GM10266 (cell line): ENCODE measurements around the gene CAP1.

Source experiments
- DNase-seq: peaks from one replicate; pipeline ENCODE4 v3.0.0; 2012; ENCODE audit errors: extremely low spot score
- CTCF ChIP-seq: IDR thresholded peaks from 2 replicates; pipeline ENCODE4 v1.5.1; 2012; ENCODE audit warnings: mild to moderate bottlenecking, low read depth; ENCODE audit not compliant: control insufficient read depth, insufficient read depth; ENCODE audit errors: missing control alignments

The CAP1 gene

DNA sequence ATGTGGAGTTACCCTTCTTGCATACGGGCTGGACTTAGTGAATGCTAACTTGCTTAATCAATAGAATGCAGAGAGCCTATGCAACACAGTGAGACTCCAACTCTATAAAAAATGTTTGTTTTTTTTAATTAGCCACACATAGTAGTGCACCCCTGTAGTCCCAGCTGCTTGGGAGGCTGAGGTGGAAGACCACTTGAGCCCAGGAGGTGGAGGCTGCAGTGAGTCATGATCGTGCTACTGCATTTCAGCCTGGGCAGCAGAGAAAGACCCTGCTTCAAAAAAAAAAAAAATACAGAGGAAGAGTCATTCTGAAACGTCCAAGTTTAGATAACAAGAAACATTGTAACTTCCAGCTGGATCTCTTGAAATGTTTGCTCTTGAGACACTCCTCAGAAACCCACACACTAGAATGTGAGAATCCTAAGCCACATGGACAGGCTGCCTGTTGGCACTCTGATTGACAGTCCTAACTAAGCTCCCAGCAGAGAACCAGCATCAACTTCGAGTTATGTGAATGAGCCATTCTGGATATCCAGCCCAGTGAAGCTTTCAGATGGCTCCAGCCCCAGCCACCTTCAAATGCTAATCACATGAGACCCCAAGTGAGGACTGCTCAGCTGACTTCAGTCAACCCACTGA is 20.0 kb upstream of the CAP1 start:
- no peak for TF ChIP-seq CTCF

GRCh38 chr1:40023379-40023944 is 17.1 kb upstream of the CAP1 start:
- TF ChIP-seq CTCF, result no peak
- DNase-seq, result no peak

More for the DNA sequence above, 20.0 kb upstream of the CAP1 start:
- DNase-seq, result no peak

- TF ChIP-seq CTCF, result no peak
- no peak for DNase-seq
Observed at GRCh38 chr1:40024671-40025070, 15.9 kb upstream of the CAP1 start.

DNA sequence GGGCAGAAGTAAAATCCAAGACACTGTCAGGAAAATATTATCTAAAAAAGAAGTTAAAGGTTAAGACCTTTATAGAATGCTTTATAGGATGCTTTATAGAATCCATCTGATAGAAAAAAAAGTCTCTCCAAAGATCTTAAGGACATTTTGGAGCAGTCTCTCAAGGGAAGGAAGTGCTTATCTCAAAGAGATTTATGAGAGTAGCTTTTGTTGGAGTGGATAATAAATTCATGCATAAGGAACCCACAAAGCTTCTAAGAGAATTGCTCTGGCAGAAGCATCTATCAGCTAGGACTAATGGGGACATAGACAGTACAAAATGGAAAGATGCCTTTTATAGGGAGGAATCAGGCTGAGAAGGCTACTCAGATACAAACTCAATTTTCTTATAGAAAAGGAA is 12.9 kb upstream of the CAP1 start:
- TF ChIP-seq CTCF, result no peak
- no peak for DNase-seq

DNA sequence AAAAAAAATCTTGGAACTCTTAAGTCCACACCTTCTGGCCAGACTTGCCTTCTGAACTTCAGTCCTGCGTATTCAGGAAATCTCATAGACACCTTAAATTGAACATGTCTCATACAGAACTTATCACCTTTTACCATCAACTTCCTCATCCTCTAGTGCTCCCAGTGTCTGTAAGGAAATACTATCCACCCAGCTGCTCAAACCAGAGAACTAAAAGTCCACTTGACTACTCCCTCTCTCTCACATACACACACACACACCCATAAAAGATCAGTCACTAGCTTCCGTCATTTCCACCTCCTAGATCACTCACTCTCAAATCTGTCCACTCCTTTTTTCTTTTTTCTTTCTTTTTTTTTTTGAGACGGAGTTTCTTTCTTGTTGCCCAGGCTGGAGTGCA is 10.9 kb upstream of the CAP1 start:
- no peak for TF ChIP-seq CTCF
- no peak for DNase-seq

DNA sequence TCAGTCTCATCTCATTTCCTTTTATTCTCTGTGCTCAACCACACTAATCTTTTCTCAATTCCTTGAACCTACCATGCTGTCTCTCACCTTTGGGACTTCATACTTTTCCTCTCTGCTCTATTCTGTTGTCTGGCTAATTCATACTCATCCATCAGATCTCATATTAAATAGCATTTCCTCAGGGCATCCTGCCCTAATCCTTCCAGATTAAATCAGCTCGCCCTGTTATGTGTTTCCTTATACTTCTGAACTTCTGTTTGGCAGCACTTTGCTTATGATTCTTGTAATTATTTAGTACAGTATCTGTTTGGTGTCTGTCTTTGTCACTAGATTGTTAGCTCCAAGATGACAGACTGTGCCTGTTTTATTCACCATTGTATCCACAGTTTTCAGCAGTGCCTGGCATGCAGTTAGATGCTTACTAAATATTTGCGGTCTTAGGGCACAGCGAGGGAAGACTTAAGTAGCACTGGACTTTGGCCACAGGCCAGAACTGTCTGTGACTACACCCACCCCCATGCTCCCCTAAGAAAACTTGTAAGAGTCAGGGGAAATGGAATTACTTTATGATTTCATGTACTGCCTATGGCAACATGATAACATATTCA is 9.9 kb upstream of the CAP1 start:
- no peak for DNase-seq

More for the DNA sequence above, 9.9 kb upstream of the CAP1 start:
- no peak for TF ChIP-seq CTCF
